Liver (tissue), 3 donors: ENCODE results near the gene SNX9.

Source experiments
- EGR1 ChIP-seq, 2 donors: IDR thresholded peaks; 2 replicates each; pipeline ENCODE4 v1.6.1; 2016 to 2018; ENCODE audit warnings: antibody characterized with exemption in 2 of 2, low read depth in 2 of 2
- GABPA ChIP-seq, 2 donors: IDR thresholded peaks in 1 of 2; conservative IDR thresholded peaks in 1 of 2; 2 replicates each; pipeline ENCODE4 v1.6.1; 2016; ENCODE audit warnings: antibody characterized with exemption in 2 of 2, mild to moderate bottlenecking in 1 of 2, moderate library complexity in 1 of 2
- HNF4G ChIP-seq: IDR thresholded peaks from 2 replicates; pipeline ENCODE4 v1.6.1; 2016; ENCODE audit warnings: antibody characterized with exemption
- MAX ChIP-seq: IDR thresholded peaks from 2 replicates; pipeline ENCODE4 v1.6.1; 2016; ENCODE audit warnings: antibody characterized with exemption
- RAD21 ChIP-seq, 2 donors: IDR thresholded peaks; 2 replicates each; pipeline ENCODE4 v1.6.1; 2016; ENCODE audit warnings: antibody characterized with exemption in 2 of 2, mild to moderate bottlenecking in 2 of 2
- RXRA ChIP-seq, 2 donors: IDR thresholded peaks; 2 replicates each; pipeline ENCODE4 v1.6.1; 2017 to 2018; ENCODE audit warnings: antibody characterized with exemption in 2 of 2, mild to moderate bottlenecking in 1 of 2
- SP1 ChIP-seq: IDR thresholded peaks from 2 replicates; pipeline ENCODE4 v1.6.1; 2018; ENCODE audit warnings: antibody characterized with exemption, mild to moderate bottlenecking
- TAF1 ChIP-seq: conservative IDR thresholded peaks from 2 replicates; pipeline ENCODE4 v1.6.1; 2016; ENCODE audit warnings: antibody characterized with exemption, mild to moderate bottlenecking
- TF ChIP-seq, protein P1 (sequence below): fragments of 150-350 bp; IDR thresholded peaks from 2 replicates; pipeline ENCODE4 v1.5.1; 2017; ENCODE audit warnings: improper control_type of control experiment, low read depth, low read length; ENCODE audit not compliant: missing input control
- TF ChIP-seq, protein P2 (sequence below): IDR thresholded peaks from 2 replicates; pipeline ENCODE4 v1.6.1; 2016; ENCODE audit warnings: antibody characterized with exemption
- TF ChIP-seq, protein P3 (sequence below): IDR thresholded peaks from 2 replicates; pipeline ENCODE4 v1.6.1; 2016; ENCODE audit warnings: antibody characterized with exemption
- TF ChIP-seq, protein P4 (sequence below): IDR thresholded peaks from 2 replicates; pipeline ENCODE4 v1.6.1; 2016; ENCODE audit warnings: antibody characterized with exemption, mild to moderate bottlenecking
- donor health status: healthy.
- donor health status: healthy.

DNA sequence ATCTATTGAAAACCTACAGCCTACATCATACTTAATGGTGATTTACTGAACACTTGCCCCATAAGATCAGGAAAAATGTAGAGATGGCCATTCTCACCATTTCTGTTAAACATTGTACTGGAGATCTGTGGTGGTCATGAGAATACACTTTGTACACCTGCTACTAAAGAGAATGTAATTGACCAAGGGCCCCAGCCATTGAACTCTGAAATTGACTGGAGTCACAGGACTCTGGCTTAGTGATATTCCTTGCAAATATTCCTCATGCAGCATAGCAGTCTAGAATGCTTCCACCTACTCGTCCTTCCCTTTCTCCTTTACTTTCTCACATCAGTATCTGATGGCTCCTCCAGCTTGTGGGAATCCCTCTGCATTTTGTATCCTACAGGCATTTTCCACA lies 37.4 kb upstream of the SNX9 start:
- TF ChIP-seq, protein P1, sequence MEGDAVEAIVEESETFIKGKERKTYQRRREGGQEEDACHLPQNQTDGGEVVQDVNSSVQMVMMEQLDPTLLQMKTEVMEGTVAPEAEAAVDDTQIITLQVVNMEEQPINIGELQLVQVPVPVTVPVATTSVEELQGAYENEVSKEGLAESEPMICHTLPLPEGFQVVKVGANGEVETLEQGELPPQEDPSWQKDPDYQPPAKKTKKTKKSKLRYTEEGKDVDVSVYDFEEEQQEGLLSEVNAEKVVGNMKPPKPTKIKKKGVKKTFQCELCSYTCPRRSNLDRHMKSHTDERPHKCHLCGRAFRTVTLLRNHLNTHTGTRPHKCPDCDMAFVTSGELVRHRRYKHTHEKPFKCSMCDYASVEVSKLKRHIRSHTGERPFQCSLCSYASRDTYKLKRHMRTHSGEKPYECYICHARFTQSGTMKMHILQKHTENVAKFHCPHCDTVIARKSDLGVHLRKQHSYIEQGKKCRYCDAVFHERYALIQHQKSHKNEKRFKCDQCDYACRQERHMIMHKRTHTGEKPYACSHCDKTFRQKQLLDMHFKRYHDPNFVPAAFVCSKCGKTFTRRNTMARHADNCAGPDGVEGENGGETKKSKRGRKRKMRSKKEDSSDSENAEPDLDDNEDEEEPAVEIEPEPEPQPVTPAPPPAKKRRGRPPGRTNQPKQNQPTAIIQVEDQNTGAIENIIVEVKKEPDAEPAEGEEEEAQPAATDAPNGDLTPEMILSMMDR = no peak
- TF ChIP-seq, protein P2, sequence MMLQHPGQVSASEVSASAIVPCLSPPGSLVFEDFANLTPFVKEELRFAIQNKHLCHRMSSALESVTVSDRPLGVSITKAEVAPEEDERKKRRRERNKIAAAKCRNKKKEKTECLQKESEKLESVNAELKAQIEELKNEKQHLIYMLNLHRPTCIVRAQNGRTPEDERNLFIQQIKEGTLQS = no peak
- TF ChIP-seq MAX (no peak), HNF4G (no peak), SP1 (no peak), EGR1 (IDR thresholded peaks at IDR 0.05; ENCODE audit: low read depth in 2 of 2) (no peak), RXRA (IDR thresholded peaks at IDR 0.05) (no peak), RAD21 (IDR thresholded peaks at IDR 0.05) (no peak), GABPA (IDR thresholded peaks at IDR 0.05 in 1 of 2, conservative IDR thresholded peaks at IDR 0.05 in 1 of 2) (no peak), TAF1 (no peak)
- TF ChIP-seq, protein P3, sequence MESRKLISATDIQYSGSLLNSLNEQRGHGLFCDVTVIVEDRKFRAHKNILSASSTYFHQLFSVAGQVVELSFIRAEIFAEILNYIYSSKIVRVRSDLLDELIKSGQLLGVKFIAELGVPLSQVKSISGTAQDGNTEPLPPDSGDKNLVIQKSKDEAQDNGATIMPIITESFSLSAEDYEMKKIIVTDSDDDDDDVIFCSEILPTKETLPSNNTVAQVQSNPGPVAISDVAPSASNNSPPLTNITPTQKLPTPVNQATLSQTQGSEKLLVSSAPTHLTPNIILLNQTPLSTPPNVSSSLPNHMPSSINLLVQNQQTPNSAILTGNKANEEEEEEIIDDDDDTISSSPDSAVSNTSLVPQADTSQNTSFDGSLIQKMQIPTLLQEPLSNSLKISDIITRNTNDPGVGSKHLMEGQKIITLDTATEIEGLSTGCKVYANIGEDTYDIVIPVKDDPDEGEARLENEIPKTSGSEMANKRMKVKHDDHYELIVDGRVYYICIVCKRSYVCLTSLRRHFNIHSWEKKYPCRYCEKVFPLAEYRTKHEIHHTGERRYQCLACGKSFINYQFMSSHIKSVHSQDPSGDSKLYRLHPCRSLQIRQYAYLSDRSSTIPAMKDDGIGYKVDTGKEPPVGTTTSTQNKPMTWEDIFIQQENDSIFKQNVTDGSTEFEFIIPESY = no peak
- TF ChIP-seq, protein P4, sequence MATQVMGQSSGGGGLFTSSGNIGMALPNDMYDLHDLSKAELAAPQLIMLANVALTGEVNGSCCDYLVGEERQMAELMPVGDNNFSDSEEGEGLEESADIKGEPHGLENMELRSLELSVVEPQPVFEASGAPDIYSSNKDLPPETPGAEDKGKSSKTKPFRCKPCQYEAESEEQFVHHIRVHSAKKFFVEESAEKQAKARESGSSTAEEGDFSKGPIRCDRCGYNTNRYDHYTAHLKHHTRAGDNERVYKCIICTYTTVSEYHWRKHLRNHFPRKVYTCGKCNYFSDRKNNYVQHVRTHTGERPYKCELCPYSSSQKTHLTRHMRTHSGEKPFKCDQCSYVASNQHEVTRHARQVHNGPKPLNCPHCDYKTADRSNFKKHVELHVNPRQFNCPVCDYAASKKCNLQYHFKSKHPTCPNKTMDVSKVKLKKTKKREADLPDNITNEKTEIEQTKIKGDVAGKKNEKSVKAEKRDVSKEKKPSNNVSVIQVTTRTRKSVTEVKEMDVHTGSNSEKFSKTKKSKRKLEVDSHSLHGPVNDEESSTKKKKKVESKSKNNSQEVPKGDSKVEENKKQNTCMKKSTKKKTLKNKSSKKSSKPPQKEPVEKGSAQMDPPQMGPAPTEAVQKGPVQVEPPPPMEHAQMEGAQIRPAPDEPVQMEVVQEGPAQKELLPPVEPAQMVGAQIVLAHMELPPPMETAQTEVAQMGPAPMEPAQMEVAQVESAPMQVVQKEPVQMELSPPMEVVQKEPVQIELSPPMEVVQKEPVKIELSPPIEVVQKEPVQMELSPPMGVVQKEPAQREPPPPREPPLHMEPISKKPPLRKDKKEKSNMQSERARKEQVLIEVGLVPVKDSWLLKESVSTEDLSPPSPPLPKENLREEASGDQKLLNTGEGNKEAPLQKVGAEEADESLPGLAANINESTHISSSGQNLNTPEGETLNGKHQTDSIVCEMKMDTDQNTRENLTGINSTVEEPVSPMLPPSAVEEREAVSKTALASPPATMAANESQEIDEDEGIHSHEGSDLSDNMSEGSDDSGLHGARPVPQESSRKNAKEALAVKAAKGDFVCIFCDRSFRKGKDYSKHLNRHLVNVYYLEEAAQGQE = no peak
